H9 (cell line): ENCODE results near the gene SPPL3. TPM values are rescaled to one million over a fixed set of nuclear protein-coding genes. Genes with fewer than 3 reads are reported as not detected.

Experiments used
- DNase-seq: peaks from one replicate; pipeline ENCODE4 v3.0.0-alpha.2; 2017
- H2AFZ ChIP-seq: one replicate; pipeline ENCODE4 v1.6.1; 2013; ENCODE audit warnings: mild to moderate bottlenecking, low read length, control low read depth, moderate library complexity
- H2AK5ac ChIP-seq: 2 replicates; pipeline ENCODE4 v1.6.1; 2013; ENCODE audit warnings: low read length, control low read depth, mixed read lengths; ENCODE audit not compliant: insufficient read length
- H2BK120ac ChIP-seq: one replicate; pipeline ENCODE4 v1.6.1; 2013; ENCODE audit warnings: low read depth, mild to moderate bottlenecking, low read length, control low read depth, inconsistent platforms; ENCODE audit not compliant: poor library complexity, severe bottlenecking
- H2BK12ac ChIP-seq: 2 replicates; pipeline ENCODE4 v1.6.1; 2013; ENCODE audit warnings: low read length, control low read depth, mixed read lengths, low read depth; ENCODE audit not compliant: insufficient read length
- H2BK15ac ChIP-seq: 2 replicates; pipeline ENCODE4 v1.6.1; 2013; ENCODE audit warnings: low read depth, low read length, control low read depth
- H2BK20ac ChIP-seq: one replicate; pipeline ENCODE4 v1.6.1; 2013; ENCODE audit warnings: low read depth, mild to moderate bottlenecking, low read length, control low read depth, inconsistent platforms; ENCODE audit not compliant: poor library complexity, severe bottlenecking
- H2BK5ac ChIP-seq: 2 replicates; pipeline ENCODE4 v1.6.1; 2013; ENCODE audit warnings: low read length, control low read depth, mixed read lengths; ENCODE audit not compliant: insufficient read length
- H3K14ac ChIP-seq: 2 replicates; pipeline ENCODE4 v1.6.1; 2013; ENCODE audit warnings: low read length, control low read depth; ENCODE audit not compliant: insufficient read depth
- H3K18ac ChIP-seq: 2 replicates; pipeline ENCODE4 v1.6.1; 2013; ENCODE audit warnings: low read depth, mild to moderate bottlenecking, mixed read lengths, low read length, control low read depth; ENCODE audit not compliant: insufficient read length
- H3K23ac ChIP-seq: 2 replicates; pipeline ENCODE4 v1.6.1; 2013; ENCODE audit warnings: low read length, control low read depth, mixed read lengths, low read depth; ENCODE audit not compliant: insufficient read length
- H3K23me2 ChIP-seq: 2 replicates; pipeline ENCODE4 v1.6.1; 2013; ENCODE audit warnings: low read depth, mild to moderate bottlenecking, mixed read lengths, low read length, control low read depth; ENCODE audit not compliant: insufficient read length, poor library complexity, severe bottlenecking
- H3K27ac ChIP-seq: 2 replicates; pipeline ENCODE4 v1.5.1; 2013; ENCODE audit warnings: low read length, control low read depth, mixed read lengths, low read depth; ENCODE audit not compliant: insufficient read length
- H3K27me3 ChIP-seq: 2 replicates; pipeline ENCODE4 v1.6.1; 2013; ENCODE audit warnings: low read length, control low read depth, inconsistent platforms; ENCODE audit not compliant: insufficient read depth
- H3K4ac ChIP-seq: 2 replicates; pipeline ENCODE4 v1.6.1; 2013; ENCODE audit warnings: low read depth, mild to moderate bottlenecking, control low read depth, inconsistent platforms, low read length, moderate library complexity
- H3K4me1 ChIP-seq: 2 replicates; pipeline ENCODE4 v1.6.1; 2013; ENCODE audit warnings: low read length, control low read depth, inconsistent platforms; ENCODE audit not compliant: insufficient read depth
- H3K4me2 ChIP-seq: 2 replicates; pipeline ENCODE4 v1.6.1; 2013; ENCODE audit warnings: low read length, control low read depth, mixed read lengths; ENCODE audit not compliant: insufficient read length, insufficient read depth
- H3K56ac ChIP-seq: 2 replicates; pipeline ENCODE4 v1.6.1; 2013; ENCODE audit warnings: low read depth, mild to moderate bottlenecking, mixed read lengths, low read length, control low read depth; ENCODE audit not compliant: insufficient read length
- H3K79me1 ChIP-seq: 2 replicates; pipeline ENCODE4 v1.6.1; 2013; ENCODE audit warnings: low read depth, mild to moderate bottlenecking, moderate library complexity, low read length, control low read depth, inconsistent platforms; ENCODE audit not compliant: insufficient read depth, poor library complexity, severe bottlenecking
- H3K79me2 ChIP-seq: 2 replicates; pipeline ENCODE4 v1.6.1; 2013; ENCODE audit warnings: low read length, control low read depth, inconsistent platforms; ENCODE audit not compliant: insufficient read depth
- H3K9ac ChIP-seq: 2 replicates; pipeline ENCODE4 v1.6.1; 2013; ENCODE audit warnings: low read length, control low read depth, mixed read lengths; ENCODE audit not compliant: insufficient read length; ENCODE audit errors: extremely low read depth
- H3K9me3 ChIP-seq: one replicate; pipeline ENCODE4 v1.6.1; 2013; ENCODE audit warnings: low read depth, low read length, inconsistent platforms; ENCODE audit not compliant: control insufficient read depth
- H3T11ph ChIP-seq: one replicate; pipeline ENCODE4 v1.6.1; 2013; ENCODE audit warnings: mild to moderate bottlenecking, low read length, control low read depth, inconsistent platforms
- H4K20me1 ChIP-seq: one replicate; pipeline ENCODE4 v1.6.1; 2013; ENCODE audit not compliant: control insufficient read depth, insufficient read length, insufficient read depth
- H4K5ac ChIP-seq: 2 replicates; pipeline ENCODE4 v1.6.1; 2013; ENCODE audit warnings: low read depth, mild to moderate bottlenecking, mixed read lengths, low read length, control low read depth; ENCODE audit not compliant: insufficient read length
- H4K8ac ChIP-seq: replicated peaks from 2 replicates; pipeline ENCODE4 v1.6.1; 2013; ENCODE audit warnings: low read length, control low read depth, mixed read lengths, low read depth; ENCODE audit not compliant: insufficient read length
- H4K91ac ChIP-seq: 2 replicates; pipeline ENCODE4 v1.6.1; 2013; ENCODE audit warnings: low read depth, mild to moderate bottlenecking, moderate library complexity, mixed read lengths, low read length, control low read depth; ENCODE audit not compliant: insufficient read length
- H3K27ac Mint-ChIP-seq, 3 experiments: 2 replicates in 2 of 3; 3 replicates in 1 of 3; pipeline ENCODE4 v1.8.0; 2020 to 2021; ENCODE audit warnings: mixed read lengths in 3 of 3, mild to moderate bottlenecking in 1 of 3, moderate library complexity in 1 of 3
- H3K27me3 Mint-ChIP-seq: 2 replicates; pipeline ENCODE4 v1.8.0; 2021; ENCODE audit warnings: low read depth, mild to moderate bottlenecking, moderate library complexity, mixed read lengths
- H3K36me3 Mint-ChIP-seq, 3 experiments: 2 replicates in 2 of 3; 3 replicates in 1 of 3; pipeline ENCODE4 v1.8.0; 2020 to 2021; ENCODE audit warnings: low read depth in 3 of 3, mixed read lengths in 3 of 3; ENCODE audit not compliant: insufficient read depth in 1 of 3
- H3K4me1 Mint-ChIP-seq, 2 experiments: 2 replicates each; pipeline ENCODE4 v1.8.0; 2020; ENCODE audit warnings: mixed read lengths in 2 of 2
- H3K4me3 Mint-ChIP-seq, 2 experiments: 2 replicates in 1 of 2; 3 replicates in 1 of 2; pipeline ENCODE4 v1.8.0; 2020 to 2021; ENCODE audit warnings: mild to moderate bottlenecking in 2 of 2, mixed read lengths in 2 of 2, moderate library complexity in 1 of 2
- H3K9me3 Mint-ChIP-seq, 2 experiments: 2 replicates in 1 of 2; 3 replicates in 1 of 2; pipeline ENCODE4 v1.8.0; 2020; ENCODE audit warnings: mild to moderate bottlenecking in 2 of 2, mixed read lengths in 2 of 2, moderate library complexity in 1 of 2
- WGBS: extraction: QIAGEN DNeasy Blood & Tissue Kit; methylation state at CpG from one replicate; pipeline ENCODE4 v1.1.7; 2013; ENCODE audit warnings: missing lambda C conversion rate, low lambda C conversion rate, mixed read lengths; ENCODE audit not compliant: insufficient read length; ENCODE audit errors: extremely low coverage; 5-methylcytosine and 5-hydroxymethylcytosine counted together
- total RNA-seq: library from RNA; stranded (reverse); gene quantifications from 2 replicates; pipeline ENCODE4 v1.2.1, GENCODE V29; 2021
- TF ChIP-seq, protein P1 (sequence below): fragments of 200-600 bp; sonication (generic); conservative IDR thresholded peaks from 3 replicates; pipeline ENCODE4 v1.8.0; 2021; ENCODE audit warnings: antibody characterized with exemption, mild to moderate bottlenecking

Gene SPPL3
- total RNA-seq, 1 experiment from 2014 or later = 46.3 TPM

DNA sequence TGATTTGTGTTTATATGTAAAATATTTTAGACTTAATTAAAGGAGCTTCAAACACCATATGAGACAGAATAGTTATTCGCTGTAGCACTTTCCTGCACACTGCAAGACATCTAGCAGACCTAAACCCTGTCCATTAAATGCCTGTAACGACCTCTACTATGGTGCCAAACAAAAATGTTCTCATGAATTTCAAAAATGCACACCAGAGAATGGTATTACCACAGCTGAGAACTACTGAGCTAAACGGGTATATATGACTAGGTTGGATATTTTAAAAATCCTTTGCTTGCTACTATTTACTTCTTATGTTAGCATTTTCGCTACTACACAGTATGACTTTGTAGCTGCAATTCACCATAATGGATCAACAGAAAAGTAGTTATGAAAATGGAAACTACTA, 34.8 kb downstream of the SPPL3 start:
- H2BK5ac ChIP-seq = no peak overlapping the region
- no peak overlapping the region for H4K91ac ChIP-seq

More for the DNA sequence above, 34.8 kb downstream of the SPPL3 start:
- no peak overlapping the region for H3K23ac ChIP-seq
- H3K9ac ChIP-seq = no peak overlapping the region
- H2AFZ ChIP-seq = no peak overlapping the region
- H3K4ac ChIP-seq = no peak overlapping the region
- H2BK15ac ChIP-seq = no peak overlapping the region
- H3K14ac ChIP-seq = no peak overlapping the region
- Mint-ChIP-seq H3K27me3 (no peaks in the 10 kb centered on the region), H3K27ac (no peak overlapping the region), H3K4me3 (no peak overlapping the region), H3K36me3 (peaks cover 0 to 7% (median 0%) of the 10 kb centered on the region in 3 experiments; a peak in 1 of 7 replicates), H3K9me3 (no peaks in the 10 kb centered on the region; a peak in 1 of 5 replicates), H3K4me1 (peaks cover 11 to 13% of the 10 kb centered on the region in 2 experiments)
- no CpG with 5 or more reads among the region's 4 CpGs for WGBS
- H2BK120ac ChIP-seq = no peak overlapping the region
- H2AK5ac ChIP-seq = no peak overlapping the region
- DNase-seq = no peak
- H3K27me3 ChIP-seq = no peaks in the 10 kb centered on the region
- peaks cover under 1% of the 10 kb centered on the region; the same call in 1 of the 2 replicates for H3K79me2 ChIP-seq
- H4K8ac ChIP-seq = no peak overlapping the region
- H3K4me1 ChIP-seq = no peaks in the 10 kb centered on the region
- H3K56ac ChIP-seq = no peak overlapping the region
- H3K79me1 ChIP-seq = peaks cover 15% of the 10 kb centered on the region
- H2BK12ac ChIP-seq = no peak overlapping the region
- no peak overlapping the region for H3K27ac ChIP-seq
- H3K23me2 ChIP-seq = no peaks in the 10 kb centered on the region
- TF ChIP-seq, protein P1, sequence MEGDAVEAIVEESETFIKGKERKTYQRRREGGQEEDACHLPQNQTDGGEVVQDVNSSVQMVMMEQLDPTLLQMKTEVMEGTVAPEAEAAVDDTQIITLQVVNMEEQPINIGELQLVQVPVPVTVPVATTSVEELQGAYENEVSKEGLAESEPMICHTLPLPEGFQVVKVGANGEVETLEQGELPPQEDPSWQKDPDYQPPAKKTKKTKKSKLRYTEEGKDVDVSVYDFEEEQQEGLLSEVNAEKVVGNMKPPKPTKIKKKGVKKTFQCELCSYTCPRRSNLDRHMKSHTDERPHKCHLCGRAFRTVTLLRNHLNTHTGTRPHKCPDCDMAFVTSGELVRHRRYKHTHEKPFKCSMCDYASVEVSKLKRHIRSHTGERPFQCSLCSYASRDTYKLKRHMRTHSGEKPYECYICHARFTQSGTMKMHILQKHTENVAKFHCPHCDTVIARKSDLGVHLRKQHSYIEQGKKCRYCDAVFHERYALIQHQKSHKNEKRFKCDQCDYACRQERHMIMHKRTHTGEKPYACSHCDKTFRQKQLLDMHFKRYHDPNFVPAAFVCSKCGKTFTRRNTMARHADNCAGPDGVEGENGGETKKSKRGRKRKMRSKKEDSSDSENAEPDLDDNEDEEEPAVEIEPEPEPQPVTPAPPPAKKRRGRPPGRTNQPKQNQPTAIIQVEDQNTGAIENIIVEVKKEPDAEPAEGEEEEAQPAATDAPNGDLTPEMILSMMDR = no peak
- H3T11ph ChIP-seq = no peak overlapping the region
- H3K18ac ChIP-seq = no peak overlapping the region
- H3K9me3 ChIP-seq = no peaks in the 10 kb centered on the region
- H4K5ac ChIP-seq = no peak overlapping the region
- no peak overlapping the region for H2BK20ac ChIP-seq
- no peak overlapping the region for H3K4me2 ChIP-seq
- no peaks in the 10 kb centered on the region for H4K20me1 ChIP-seq
